ENCODE data around the gene RNU4-1. TPM values are rescaled to one million over a fixed set of nuclear protein-coding genes. Genes with fewer than 3 reads are reported as not detected.
"Not testable (repeated sequence)": the region's sequence is repeated elsewhere in the genome, so short reads cannot be mapped to it uniquely, and the experiment has no call there.

The RNU4-1 gene
- total RNA-seq, 1 donor from 2014 or later = 5,477 TPM

- no peak for TF ChIP-seq CTCF (IDR thresholded peaks at IDR 0.05; ENCODE audit: unreplicated experiment)
- no peaks in the 10 kb centered on the region for H3K9me3 Mint-ChIP-seq
- H3K4me3 Mint-ChIP-seq = no peak overlapping the region
- DNase-seq (ENCODE audit: low spot score in 2 of 2, unreplicated experiment in 2 of 2) = no peak
- peaks cover 50% of the 10 kb centered on the region for H3K4me1 Mint-ChIP-seq
- H3K27ac Mint-ChIP-seq = peak overlapping the region; percentile 36
- peaks cover 7% of the 10 kb centered on the region for H3K36me3 Mint-ChIP-seq
- no peaks in the 10 kb centered on the region for H3K27me3 Mint-ChIP-seq (ENCODE audit: low read depth)
Measured at GRCh38 chr12:120252071-120252906, 40.7 kb downstream of the RNU4-1 start.

GRCh38 chr12:120251364-120252070 lies 41.5 kb downstream of the RNU4-1 start:
- DNase-seq (ENCODE audit: low spot score in 2 of 2, unreplicated experiment in 2 of 2); H3K4me3 Mint-ChIP-seq; H3K27me3 Mint-ChIP-seq (ENCODE audit: low read depth); H3K36me3 Mint-ChIP-seq; H3K9me3 Mint-ChIP-seq: not testable (repeated sequence)
- Mint-ChIP-seq H3K27ac (peak overlapping the region; percentile 36), H3K4me1 (peaks cover 46% of the 10 kb centered on the region)

GRCh38 chr12:120249875-120250795 lies 42.9 kb downstream of the RNU4-1 start:
- Mint-ChIP-seq H3K4me1 (peaks cover 43% of the 10 kb centered on the region), H3K36me3 (peaks cover 6% of the 10 kb centered on the region), H3K27me3 (ENCODE audit: low read depth) (no peaks in the 10 kb centered on the region), H3K27ac (peak overlapping the region; percentile 88), H3K9me3 (no peaks in the 10 kb centered on the region), H3K4me3 (no peak overlapping the region)
- no peak for DNase-seq (ENCODE audit: low spot score in 2 of 2, unreplicated experiment in 2 of 2)
- no peak for TF ChIP-seq CTCF (IDR thresholded peaks at IDR 0.05; ENCODE audit: unreplicated experiment)

- H3K9me3 Mint-ChIP-seq = no peaks in the 10 kb centered on the region
- no peaks in the 10 kb centered on the region for H3K27me3 Mint-ChIP-seq (ENCODE audit: low read depth)
- TF ChIP-seq CTCF (IDR thresholded peaks at IDR 0.05; ENCODE audit: unreplicated experiment) = no peak
- H3K27ac Mint-ChIP-seq = peak overlapping the region; percentile 88
- no peak overlapping the region for H3K4me3 Mint-ChIP-seq
- peaks cover 2% of the 10 kb centered on the region for H3K36me3 Mint-ChIP-seq
- peaks cover 43% of the 10 kb centered on the region for H3K4me1 Mint-ChIP-seq
- DNase-seq (ENCODE audit: low spot score in 2 of 2, unreplicated experiment in 2 of 2) = no peak
Measured at GRCh38 chr12:120249266-120249874, 43.7 kb downstream of the RNU4-1 start.

- TF ChIP-seq CTCF (IDR thresholded peaks at IDR 0.05; ENCODE audit: unreplicated experiment) = no peak
- H3K27ac Mint-ChIP-seq = peak overlapping the region; percentile 73
- no peak for DNase-seq (ENCODE audit: low spot score in 2 of 2, unreplicated experiment in 2 of 2)
- H3K9me3 Mint-ChIP-seq = no peaks in the 10 kb centered on the region
- no peaks in the 10 kb centered on the region for H3K36me3 Mint-ChIP-seq
- no peak overlapping the region for H3K4me3 Mint-ChIP-seq
- no peaks in the 10 kb centered on the region for H3K27me3 Mint-ChIP-seq (ENCODE audit: low read depth)
- peaks cover 54% of the 10 kb centered on the region for H3K4me1 Mint-ChIP-seq
Measured at GRCh38 chr12:120247621-120248030, 45.4 kb downstream of the RNU4-1 start.

Measured in mesothelial cell of epicardium (in vitro differentiated cells).